Left lobe of liver (tissue), 2 donors: ENCODE results near the gene TBCD. TPM values are rescaled to one million over a fixed set of nuclear protein-coding genes. Genes with fewer than 3 reads are reported as not detected.
A peak's percentile ranks its signal among the peaks of the same experiment; 100 is the strongest.
"Not testable (repeated sequence)": the region's sequence is repeated elsewhere in the genome, so short reads cannot be mapped to it uniquely, and the experiment has no call there.

Source experiments
- ATAC-seq: fragments of 200-7000 bp; cut with Tn5 transposase; one replicate; pipeline ENCODE4 v1.9.1; 2020; ENCODE audit warnings: mild to moderate bottlenecking, moderate library complexity
- DNase-seq: peaks from one replicate; pipeline ENCODE4 v3.0.0-alpha.2; 2020; ENCODE audit warnings: low spot score
- total RNA-seq: library from RNA; stranded (reverse); gene quantifications from one replicate; pipeline ENCODE4 v1.2.1, GENCODE V29; 2021
- donor health status: DM: no; HTN: no; CAD: no; lungs with moderate emphysema.
- donor health status: DM: no; HTN: yes; CAD: no.

Gene TBCD
- total RNA-seq, 1 donor from 2014 or later: 46.2 TPM

GRCh38 chr17:82981141-82981730, 229.4 kb downstream of the TBCD start:
- DNase-seq (peak; percentile 22), ATAC-seq (no peak)

GRCh38 chr17:82983510-82984248, 231.8 kb downstream of the TBCD start:
- ATAC-seq (no peak), DNase-seq (peak; percentile 33)

GRCh38 chr17:82984249-82984617, 232.4 kb downstream of the TBCD start:
- not testable (repeated sequence) for DNase-seq, ATAC-seq

GRCh38 chr17:82984751-82985427, 233.0 kb downstream of the TBCD start:
- no peak for ATAC-seq
- DNase-seq: peak; percentile 41

GRCh38 chr17:82985428-82985805, 233.6 kb downstream of the TBCD start:
- DNase-seq (no peak), ATAC-seq (no peak)

- ATAC-seq (no peak), DNase-seq (peak; percentile 43)
Measured at GRCh38 chr17:82985973-82986372, 234.1 kb downstream of the TBCD start.

DNA sequence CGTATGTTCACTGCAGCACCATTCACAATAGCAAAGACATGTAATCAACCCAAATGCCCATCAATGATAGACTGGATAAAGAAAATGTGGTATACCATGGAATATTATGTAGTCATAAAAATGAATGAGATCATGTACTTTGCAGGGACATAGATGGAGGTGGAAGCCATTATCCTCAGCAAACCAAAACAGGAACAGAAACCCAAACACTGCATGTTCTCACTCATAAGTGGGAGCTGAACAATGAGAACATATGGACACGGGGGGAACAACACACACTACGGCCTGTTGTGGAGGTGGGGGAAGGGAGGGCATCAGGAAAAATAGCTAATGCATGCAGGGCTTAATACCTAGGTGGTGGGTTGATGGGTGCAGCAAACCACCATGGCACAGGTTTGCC, 237.2 kb downstream of the TBCD start:
- ATAC-seq, DNase-seq: not testable (repeated sequence)

- ATAC-seq (no peak), DNase-seq (no peak)
Measured at GRCh38 chr17:82989881-82990280, 238.0 kb downstream of the TBCD start.

GRCh38 chr17:82993005-82993404, 241.1 kb downstream of the TBCD start:
- ATAC-seq: no peak
- DNase-seq: no peak

Other genes starting within 250 kb of the TBCD start
- 16.2 TPM for gene FOXK2, start 232.3 kb upstream of the TBCD start, total RNA-seq
- gene WDR45B, start 103.6 kb upstream of the TBCD start, total RNA-seq: 26.6 TPM
- gene RAB40B, start 53.4 kb upstream of the TBCD start, total RNA-seq: 12.9 TPM
- 14.0 TPM for gene FN3KRP, start 35.4 kb upstream of the TBCD start, total RNA-seq
- gene FN3K, start 16.4 kb upstream of the TBCD start, total RNA-seq: 64.1 TPM
- 0.08 TPM for gene ZNF750, start 88.0 kb downstream of the TBCD start, total RNA-seq